Cerebellar cortex (tissue), 1 donor: Measurements from ENCODE around the gene TMEM184B.

ENCODE experiments used
- DNase-seq: peaks from one replicate; pipeline ENCODE4 v3.0.0-alpha.2; 2015; ENCODE audit warnings: low spot score

Gene TMEM184B

GRCh38 chr22:38308791-38309498 is 36.1 kb upstream of the TMEM184B start:
- no peak for DNase-seq

- DNase-seq: no peak
These were observed 33.0 kb upstream of the TMEM184B start for GRCh38 chr22:38305471-38306448.

- no peak for DNase-seq
These were observed 31.7 kb upstream of the TMEM184B start for GRCh38 chr22:38304526-38304925.

GRCh38 chr22:38303974-38304373 is 31.2 kb upstream of the TMEM184B start:
- no peak for DNase-seq

- no peak for DNase-seq
These were observed 30.1 kb upstream of the TMEM184B start for GRCh38 chr22:38302906-38303305.

GRCh38 chr22:38300946-38301345 is 28.1 kb upstream of the TMEM184B start:
- DNase-seq: no peak

- no peak for DNase-seq
These were observed 27.6 kb upstream of the TMEM184B start for GRCh38 chr22:38300197-38300945.

GRCh38 chr22:38299770-38300102 is 26.9 kb upstream of the TMEM184B start:
- DNase-seq: no peak

- no peak for DNase-seq
These were observed 25.6 kb upstream of the TMEM184B start for GRCh38 chr22:38298312-38299005.

GRCh38 chr22:38296372-38296771 is 23.6 kb upstream of the TMEM184B start:
- DNase-seq: no peak

GRCh38 chr22:38295863-38296262 is 23.1 kb upstream of the TMEM184B start:
- DNase-seq: no peak

GRCh38 chr22:38295339-38295738 is 22.5 kb upstream of the TMEM184B start:
- DNase-seq: no peak

GRCh38 chr22:38294193-38294592 is 21.4 kb upstream of the TMEM184B start:
- no peak for DNase-seq

- no peak for DNase-seq
These were observed 19.9 kb upstream of the TMEM184B start for GRCh38 chr22:38292694-38293093.

GRCh38 chr22:38291201-38291777 is 18.5 kb upstream of the TMEM184B start:
- no peak for DNase-seq

GRCh38 chr22:38290347-38290746 is 17.5 kb upstream of the TMEM184B start:
- DNase-seq: no peak

GRCh38 chr22:38289583-38290082 is 16.8 kb upstream of the TMEM184B start:
- DNase-seq: no peak

GRCh38 chr22:38286915-38287669 is 14.3 kb upstream of the TMEM184B start:
- DNase-seq: no peak

- no peak for DNase-seq
These were observed 12.2 kb upstream of the TMEM184B start for GRCh38 chr22:38285018-38285417.

- DNase-seq: peak; percentile 66
These were observed 11.2 kb upstream of the TMEM184B start for GRCh38 chr22:38284042-38284402.

GRCh38 chr22:38282397-38282796 is 9.6 kb upstream of the TMEM184B start:
- DNase-seq: no peak
